ENCODE data around the gene TMEM198.

DNA sequence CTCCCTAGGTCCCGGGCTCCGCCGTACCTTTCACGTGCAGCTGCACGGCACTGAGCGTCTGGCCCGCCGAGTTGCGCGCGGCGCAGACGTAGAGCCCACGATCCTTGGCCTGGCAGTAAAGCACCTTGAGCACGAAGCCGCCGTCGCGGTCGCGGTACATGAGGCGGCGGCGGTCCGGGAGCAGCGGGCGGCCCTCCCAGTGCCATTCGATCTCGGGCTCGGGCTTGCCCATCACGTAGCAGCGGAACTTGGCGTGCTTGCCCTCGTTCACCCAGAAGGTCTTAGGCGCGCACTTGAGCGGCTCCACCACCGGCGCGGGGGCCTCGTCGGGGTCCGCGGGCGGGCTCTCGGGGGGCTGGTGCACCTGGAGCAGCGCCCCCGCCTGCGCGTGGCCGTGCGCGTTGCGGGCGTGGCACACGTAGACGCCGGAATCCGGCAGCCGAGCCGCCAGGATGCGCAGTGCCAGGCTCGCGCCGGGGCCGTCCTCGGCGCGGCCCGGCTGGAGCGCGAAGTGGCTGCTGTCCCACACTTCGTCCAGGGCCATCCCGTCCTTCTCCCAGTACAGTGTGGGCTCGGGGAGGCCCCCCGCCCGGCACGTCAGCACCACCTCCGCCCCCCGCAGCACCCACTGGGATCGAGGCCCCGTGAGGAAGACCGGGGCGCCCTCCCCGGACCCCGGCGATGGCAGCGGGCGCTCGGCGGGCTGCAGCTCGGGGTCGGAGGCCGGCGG, 26.5 kb downstream of the TMEM198 start:
- no peak for TF ChIP-seq POLR2AphosphoS5 (IDR thresholded peaks at IDR 0.05; ENCODE audit: low read depth, low read length)
- no peak for TF ChIP-seq POU2F2 (IDR thresholded peaks at IDR 0.05; ENCODE audit: low read depth, low read length)

Data from GM12891 (cell line).